Mesenchymal stem cell (in vitro differentiated cells and primary cell): Measurements from ENCODE around the gene SLAMF7.
"Not testable (repeated sequence)": the region's sequence is repeated elsewhere in the genome, so short reads cannot be mapped to it uniquely, and the experiment has no call there.

Experiments used
- DNase-seq: peaks from one replicate; pipeline ENCODE4 v3.0.0-alpha.2; 2013
- H2AFZ ChIP-seq: one replicate; pipeline ENCODE4 v1.6.1; 2013; ENCODE audit warnings: low read depth, mild to moderate bottlenecking, control low read depth, inconsistent platforms, low read length, moderate library complexity
- H2AK5ac ChIP-seq: 2 replicates; pipeline ENCODE4 v1.6.1; 2013; ENCODE audit warnings: low read length, moderate library complexity, mild to moderate bottlenecking, inconsistent platforms; ENCODE audit not compliant: severe bottlenecking
- H2BK120ac ChIP-seq: one replicate; pipeline ENCODE4 v1.6.1; 2013; ENCODE audit warnings: low read depth, mild to moderate bottlenecking, inconsistent platforms, low read length, moderate library complexity
- H2BK12ac ChIP-seq, 2 experiments: one replicate each; pipeline ENCODE4 v1.6.1; 2013; ENCODE audit warnings: inconsistent platforms in 2 of 2, low read length in 2 of 2, mild to moderate bottlenecking in 2 of 2, moderate library complexity in 2 of 2, control low read depth in 1 of 2
- H2BK15ac ChIP-seq: one replicate; pipeline ENCODE4 v1.6.1; 2013; ENCODE audit warnings: mild to moderate bottlenecking, low read depth, inconsistent platforms; ENCODE audit not compliant: poor library complexity, severe bottlenecking
- H2BK5ac ChIP-seq: 2 replicates; pipeline ENCODE4 v1.6.1; 2013; ENCODE audit warnings: low read depth, mild to moderate bottlenecking, low read length, control low read depth, inconsistent platforms; ENCODE audit not compliant: poor library complexity, severe bottlenecking
- H3K14ac ChIP-seq, 2 experiments: one replicate each; pipeline ENCODE4 v1.6.1; 2013; ENCODE audit warnings: inconsistent platforms in 2 of 2, low read length in 2 of 2, control low read depth in 1 of 2, mild to moderate bottlenecking in 1 of 2, moderate library complexity in 1 of 2
- H3K18ac ChIP-seq, 2 experiments: one replicate each; pipeline ENCODE4 v1.6.1; 2013; ENCODE audit warnings: inconsistent platforms in 2 of 2, low read length in 2 of 2, control low read depth in 1 of 2, low read depth in 1 of 2, mild to moderate bottlenecking in 1 of 2
- H3K23ac ChIP-seq, 2 experiments: one replicate each; pipeline ENCODE4 v1.6.1; 2013; ENCODE audit warnings: inconsistent platforms in 2 of 2, low read length in 2 of 2, mild to moderate bottlenecking in 2 of 2, moderate library complexity in 2 of 2, control low read depth in 1 of 2
- H3K27ac ChIP-seq: 2 replicates; pipeline ENCODE4 v1.5.1; 2013; ENCODE audit warnings: mild to moderate bottlenecking, moderate library complexity, low read length, control low read depth, inconsistent platforms; ENCODE audit not compliant: poor library complexity, severe bottlenecking
- H3K27me3 ChIP-seq, 2 experiments: 2 replicates each; pipeline versions ENCODE4 v1.6.1 to v1.7.0; 2013; ENCODE audit warnings: low read length in 2 of 2, mild to moderate bottlenecking in 2 of 2, moderate library complexity in 2 of 2, control low read depth in 1 of 2, inconsistent platforms in 1 of 2; ENCODE audit not compliant: control insufficient read depth in 1 of 2, insufficient read depth in 1 of 2
- H3K36me3 ChIP-seq, 2 experiments: 2 replicates each; pipeline versions ENCODE4 v1.6.1 to v1.7.0; 2013; ENCODE audit warnings: low read length in 2 of 2, control low read depth in 1 of 2, inconsistent platforms in 1 of 2, low read depth in 1 of 2, mild to moderate bottlenecking in 1 of 2; ENCODE audit not compliant: insufficient read depth in 2 of 2, control insufficient read depth in 1 of 2
- H3K4ac ChIP-seq, 2 experiments: one replicate each; pipeline ENCODE4 v1.6.1; 2013; ENCODE audit warnings: inconsistent platforms in 2 of 2, low read length in 2 of 2, mild to moderate bottlenecking in 2 of 2, moderate library complexity in 2 of 2, control low read depth in 1 of 2, low read depth in 1 of 2
- H3K4me1 ChIP-seq: 2 replicates; pipeline ENCODE4 v1.6.1; 2013; ENCODE audit warnings: low read depth, low read length, control low read depth; ENCODE audit not compliant: control insufficient read depth, insufficient read depth
- H3K4me2 ChIP-seq: 2 replicates; pipeline ENCODE4 v1.6.1; 2013; ENCODE audit warnings: low read length, mild to moderate bottlenecking, inconsistent platforms; ENCODE audit not compliant: poor library complexity, severe bottlenecking
- H3K4me3 ChIP-seq, 2 experiments: 2 replicates each; pipeline versions ENCODE4 v1.5.1 to v1.7.0; 2013; ENCODE audit warnings: low read length in 2 of 2, mild to moderate bottlenecking in 2 of 2, control low read depth in 1 of 2, low read depth in 1 of 2; ENCODE audit not compliant: insufficient read depth in 1 of 2
- H3K79me1 ChIP-seq: replicated peaks from 2 replicates; pipeline ENCODE4 v1.6.1; 2013; ENCODE audit warnings: mild to moderate bottlenecking, control low read depth, low read length, inconsistent platforms; ENCODE audit not compliant: poor library complexity, severe bottlenecking
- H3K9ac ChIP-seq: 2 replicates; pipeline ENCODE4 v1.7.0; 2013; ENCODE audit warnings: mild to moderate bottlenecking, low read length, moderate library complexity
- H3K9me3 ChIP-seq: 2 replicates; pipeline ENCODE4 v1.7.0; 2013; ENCODE audit warnings: mild to moderate bottlenecking, low read length; ENCODE audit not compliant: control insufficient read depth
- H4K8ac ChIP-seq: one replicate; pipeline ENCODE4 v1.6.1; 2013; ENCODE audit warnings: inconsistent platforms, mild to moderate bottlenecking, low read length, moderate library complexity
- H4K91ac ChIP-seq: one replicate; pipeline ENCODE4 v1.6.1; 2013; ENCODE audit warnings: mild to moderate bottlenecking, low read length, inconsistent platforms
- WGBS: methylation state at CpG from one replicate; pipeline ENCODE4 v1.1.7; 2013; ENCODE audit warnings: mixed read lengths; 5-methylcytosine and 5-hydroxymethylcytosine counted together

The SLAMF7 gene

GRCh38 chr1:160781914-160782689, 43.1 kb downstream of the SLAMF7 start:
- Histone ChIP-seq H2AFZ (no peak overlapping the region), H3K27me3 (no peaks in the 10 kb centered on the region), H4K8ac (no peak overlapping the region), H3K14ac (no peak overlapping the region), H3K18ac (no peak overlapping the region), H3K9ac (no peak overlapping the region), H3K4me1 (no peaks in the 10 kb centered on the region), H2BK120ac (no peak overlapping the region), H3K23ac (no peak overlapping the region), H4K91ac (no peak overlapping the region), H3K27ac (no peak overlapping the region), H3K4me3 (no peak overlapping the region), H3K79me1 (no peaks in the 10 kb centered on the region), H2AK5ac (no peak overlapping the region), H2BK15ac (no peak overlapping the region), H2BK12ac (no peak overlapping the region), H3K4me2 (no peak overlapping the region), H2BK5ac (no peak overlapping the region), H3K4ac (no peak overlapping the region), H3K9me3 (no peaks in the 10 kb centered on the region), H3K36me3 (no peaks in the 10 kb centered on the region)
- no peak for DNase-seq
- 78% methylated on average over 9 of the region's 9 CpGs for whole genome bisulfite sequencing

GRCh38 chr1:160782988-160783765, 44.1 kb downstream of the SLAMF7 start:
- not testable (repeated sequence) for H4K91ac ChIP-seq, H3K27me3 ChIP-seq, H3K4me3 ChIP-seq, DNase-seq, H2AK5ac ChIP-seq, H2BK120ac ChIP-seq, H3K36me3 ChIP-seq, H3K4me2 ChIP-seq, H3K79me1 ChIP-seq, H3K14ac ChIP-seq, H3K4ac ChIP-seq, H3K9ac ChIP-seq, H3K27ac ChIP-seq, H3K4me1 ChIP-seq, H2BK15ac ChIP-seq, H2AFZ ChIP-seq, H3K9me3 ChIP-seq, H4K8ac ChIP-seq, H2BK5ac ChIP-seq, H3K23ac ChIP-seq, H2BK12ac ChIP-seq, H3K18ac ChIP-seq
- 86% methylated on average over 23 of the region's 25 CpGs for WGBS

DNA sequence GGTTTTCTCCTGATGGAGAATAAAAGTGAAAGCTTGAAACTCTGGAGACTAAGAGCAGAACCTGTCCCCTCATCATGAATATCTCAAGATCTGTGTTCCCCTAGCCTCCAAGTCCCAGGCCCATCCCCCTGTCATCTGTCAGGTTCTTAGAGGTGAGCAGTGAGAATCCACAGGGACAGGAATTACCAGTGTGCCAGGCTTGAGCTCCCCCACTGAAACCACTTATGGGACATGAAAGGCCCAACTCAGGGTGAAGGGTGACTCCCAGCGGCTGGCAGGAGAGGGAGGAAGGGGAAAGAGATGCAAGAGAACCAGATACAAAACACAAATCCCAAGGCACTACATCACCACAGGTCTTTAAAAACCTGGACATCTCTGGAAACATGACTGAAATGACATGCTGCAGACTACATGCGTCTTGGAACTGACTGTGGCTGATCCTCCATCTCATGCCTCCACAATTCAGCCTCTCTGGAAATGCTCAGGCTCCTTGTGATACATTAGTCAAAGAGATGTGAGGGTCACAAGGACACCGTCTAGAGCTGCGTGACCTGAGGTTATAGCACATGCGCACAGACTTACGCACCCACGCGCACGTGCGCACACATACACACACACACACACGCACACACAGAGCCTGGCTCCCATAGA, 50.1 kb downstream of the SLAMF7 start:
- H4K8ac ChIP-seq: no peak overlapping the region
- no peak overlapping the region for H2BK15ac ChIP-seq
- H3K4me1 ChIP-seq: no peaks in the 10 kb centered on the region
- H2BK5ac ChIP-seq: no peak overlapping the region
- H4K91ac ChIP-seq: no peak overlapping the region
- peaks cover 4% of the 10 kb centered on the region for H3K9me3 ChIP-seq
- H2BK120ac ChIP-seq: no peak overlapping the region
- no peak overlapping the region for H3K9ac ChIP-seq
- no peak overlapping the region for H2AK5ac ChIP-seq
- DNase-seq: no peak
- no peak overlapping the region for H3K4me3 ChIP-seq
- no peak overlapping the region for H3K4ac ChIP-seq
- no peak overlapping the region for H3K14ac ChIP-seq
- no peak overlapping the region for H3K18ac ChIP-seq
- H3K23ac ChIP-seq: no peak overlapping the region
- H2BK12ac ChIP-seq: no peak overlapping the region
- no peak overlapping the region for H2AFZ ChIP-seq
- H3K4me2 ChIP-seq: no peak overlapping the region
- H3K27ac ChIP-seq: no peak overlapping the region
- H3K79me1 ChIP-seq: no peaks in the 10 kb centered on the region
- no peaks in the 10 kb centered on the region for H3K36me3 ChIP-seq
- H3K27me3 ChIP-seq: no peaks in the 10 kb centered on the region
- WGBS: 92% methylated on average over 11 of the region's 11 CpGs
